Fibroblast of the aortic adventitia (primary cell): Measurements from ENCODE around the gene MRS2. TPM values are rescaled to one million over a fixed set of nuclear protein-coding genes. Genes with fewer than 3 reads are reported as not detected.

Experiments
- DNase-seq: peaks from one replicate; pipeline ENCODE4 v3.0.0-alpha.2; 2010; ENCODE audit warnings: low read depth
- H3K4me3 ChIP-seq: 2 replicates; pipeline ENCODE4 v1.5.1; 2011; ENCODE audit warnings: low read depth, mild to moderate bottlenecking, control low read depth, low read length, moderate library complexity
- CTCF ChIP-seq: IDR thresholded peaks from 2 replicates; pipeline ENCODE4 v1.5.1; 2011; ENCODE audit warnings: mild to moderate bottlenecking, low read length, control low read depth, inconsistent platforms; ENCODE audit not compliant: insufficient read depth
- total RNA-seq: library from RNA; depleted of rRNA; stranded (reverse); fragments of >200 nt; gene quantifications from 2 replicates; pipeline ENCODE4 v1.2.3, GENCODE V29; 2012; ENCODE audit warnings: low replicate concordance

Gene MRS2
- total RNA-seq, 1 donor, result 18.3 TPM

GRCh38 chr6:24448396-24448795 lies 45.7 kb downstream of the MRS2 start:
- no peak overlapping the region for H3K4me3 ChIP-seq
- no peak for TF ChIP-seq CTCF
- DNase-seq, result no peak

GRCh38 chr6:24448828-24449525 lies 46.2 kb downstream of the MRS2 start:
- no peak for DNase-seq
- TF ChIP-seq CTCF, result no peak
- H3K4me3 ChIP-seq, result no peak overlapping the region

GRCh38 chr6:24451581-24452388 lies 49.0 kb downstream of the MRS2 start:
- no peak for TF ChIP-seq CTCF
- DNase-seq, result no peak

GRCh38 chr6:24453921-24454320 lies 51.2 kb downstream of the MRS2 start:
- TF ChIP-seq CTCF, result no peak
- no peak for DNase-seq
- no peak overlapping the region for H3K4me3 ChIP-seq

More at GRCh38 chr6:24451581-24452388, 49.0 kb downstream of the MRS2 start:
- no peak overlapping the region for H3K4me3 ChIP-seq

- DNase-seq, result no peak
- no peak overlapping the region for H3K4me3 ChIP-seq
- TF ChIP-seq CTCF, result no peak
Measured at GRCh38 chr6:24454452-24454851, 51.7 kb downstream of the MRS2 start.

- no peak for TF ChIP-seq CTCF
- no peak overlapping the region for H3K4me3 ChIP-seq
- no peak for DNase-seq
Measured at GRCh38 chr6:24455061-24455460, 52.3 kb downstream of the MRS2 start.
